Mesendoderm (in vitro differentiated cells): ENCODE results near the gene SLC22A7.
"Not testable (repeated sequence)": the region's sequence is repeated elsewhere in the genome, so short reads cannot be mapped to it uniquely, and the experiment has no call there.

Experiments
- DNase-seq: peaks from one replicate; pipeline ENCODE4 v3.0.0; 2013
- H2AK5ac ChIP-seq: 2 replicates; pipeline ENCODE4 v1.6.1; 2013; ENCODE audit warnings: low read length, inconsistent platforms
- H2BK120ac ChIP-seq: 2 replicates; pipeline ENCODE4 v1.6.1; 2013; ENCODE audit warnings: low read depth, mild to moderate bottlenecking, low read length, moderate library complexity, mixed read lengths
- H2BK15ac ChIP-seq: replicated peaks from 2 replicates; pipeline ENCODE4 v1.6.1; 2013; ENCODE audit warnings: low read depth, mild to moderate bottlenecking, moderate library complexity
- H2BK5ac ChIP-seq: 2 replicates; pipeline ENCODE4 v1.6.1; 2013; ENCODE audit warnings: low read length, inconsistent platforms
- H3K18ac ChIP-seq: 2 replicates; pipeline ENCODE4 v1.6.1; 2013; ENCODE audit warnings: mild to moderate bottlenecking, low read length, mixed read lengths
- H3K23ac ChIP-seq: one replicate; pipeline ENCODE4 v1.6.1; 2013; ENCODE audit warnings: low read length
- H3K27ac ChIP-seq: 2 replicates; pipeline ENCODE4 v1.5.1; 2013; ENCODE audit warnings: low read depth, mild to moderate bottlenecking, inconsistent platforms, low read length, moderate library complexity
- H3K27me3 ChIP-seq: 2 replicates; pipeline ENCODE4 v1.6.1; 2013; ENCODE audit warnings: low read length, control low read depth, mild to moderate bottlenecking, inconsistent platforms; ENCODE audit not compliant: insufficient read depth, poor library complexity
- H3K36me3 ChIP-seq: 2 replicates; pipeline ENCODE4 v1.6.1; 2013; ENCODE audit warnings: low read length, inconsistent platforms; ENCODE audit not compliant: control insufficient read depth, insufficient read depth
- H3K4ac ChIP-seq: one replicate; pipeline ENCODE4 v1.6.1; 2013; ENCODE audit warnings: low read depth, mild to moderate bottlenecking, low read length, moderate library complexity
- H3K4me1 ChIP-seq: 2 replicates; pipeline ENCODE4 v1.6.1; 2013; ENCODE audit warnings: low read depth, low read length, inconsistent platforms; ENCODE audit not compliant: control insufficient read depth
- H3K4me2 ChIP-seq: 2 replicates; pipeline ENCODE4 v1.6.1; 2013; ENCODE audit warnings: low read length
- H3K4me3 ChIP-seq: 2 replicates; pipeline ENCODE4 v1.5.1; 2013; ENCODE audit warnings: mild to moderate bottlenecking, low read length
- H3K56ac ChIP-seq: one replicate; pipeline ENCODE4 v1.6.1; 2013; ENCODE audit warnings: low read length
- H3K79me1 ChIP-seq: 2 replicates; pipeline ENCODE4 v1.6.1; 2013; ENCODE audit warnings: low read length, inconsistent platforms
- H3K79me2 ChIP-seq: 2 replicates; pipeline ENCODE4 v1.6.1; 2013; ENCODE audit warnings: mild to moderate bottlenecking, low read length; ENCODE audit not compliant: control insufficient read depth, insufficient read depth
- H3K9ac ChIP-seq: 2 replicates; pipeline ENCODE4 v1.6.1; 2013; ENCODE audit warnings: low read length, inconsistent platforms
- H4K5ac ChIP-seq: one replicate; pipeline ENCODE4 v1.6.1; 2013; ENCODE audit warnings: low read length
- H4K8ac ChIP-seq: one replicate; pipeline ENCODE4 v1.6.1; 2013; ENCODE audit warnings: low read depth, mild to moderate bottlenecking, control low read depth, low read length, moderate library complexity
- WGBS: extraction: QIAGEN DNeasy Blood & Tissue Kit; methylation state at CpG from one replicate; pipeline ENCODE4 v1.1.7; 2013; ENCODE audit warnings: low lambda C conversion rate, missing lambda C conversion rate; ENCODE audit not compliant: insufficient coverage; ENCODE audit errors: extremely low coverage; 5-methylcytosine and 5-hydroxymethylcytosine counted together

SLC22A7 gene

DNA sequence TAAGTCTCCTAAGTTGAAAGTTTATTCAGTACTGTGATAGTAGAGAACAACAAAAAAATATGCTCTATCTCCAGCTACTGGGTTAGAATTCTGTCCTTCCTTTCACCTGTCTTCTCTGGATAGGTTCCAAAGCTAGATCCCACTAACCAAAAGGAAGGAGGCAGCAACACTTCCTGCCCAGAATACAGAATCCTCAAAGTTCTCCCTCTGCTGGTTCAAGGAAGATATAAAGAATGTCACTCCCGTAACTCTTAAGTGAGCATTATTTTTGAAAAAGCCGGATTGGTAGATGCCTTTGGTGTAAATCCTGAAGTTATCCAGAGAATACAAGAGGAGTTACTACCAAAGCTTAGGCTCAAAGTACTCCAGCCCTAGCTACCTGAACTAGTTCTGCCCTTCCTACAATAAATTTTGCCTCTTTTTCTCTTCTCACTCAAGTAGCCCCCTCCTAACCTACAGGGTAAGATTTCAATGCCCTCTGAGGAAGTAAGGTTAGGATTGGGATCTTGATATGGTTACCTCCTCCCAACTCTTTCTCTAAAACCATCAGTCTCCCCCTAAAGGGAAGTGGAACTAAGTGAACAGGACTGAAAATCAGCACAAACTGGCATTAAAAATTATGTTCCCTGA lies 36.5 kb downstream of the SLC22A7 start:
- H2BK5ac ChIP-seq: no peak overlapping the region
- H3K56ac ChIP-seq: no peak overlapping the region
- H2AK5ac ChIP-seq: no peak overlapping the region
- H3K9ac ChIP-seq: no peak overlapping the region
- H3K4me3 ChIP-seq: no peak overlapping the region
- no peaks in the 10 kb centered on the region for H3K4me1 ChIP-seq
- H3K79me2 ChIP-seq: no peaks in the 10 kb centered on the region
- H3K27me3 ChIP-seq: no peaks in the 10 kb centered on the region
- no peak overlapping the region for H3K27ac ChIP-seq
- no peak overlapping the region for H4K8ac ChIP-seq
- no peak overlapping the region for H3K23ac ChIP-seq
- H2BK15ac ChIP-seq: no peak overlapping the region
- no peaks in the 10 kb centered on the region for H3K79me1 ChIP-seq
- WGBS: no CpG with 5 or more reads among the region's 2 CpGs
- peaks cover 2% of the 10 kb centered on the region for H3K36me3 ChIP-seq
- H3K4ac ChIP-seq: no peak overlapping the region
- H3K18ac ChIP-seq: no peak overlapping the region
- H4K5ac ChIP-seq: no peak overlapping the region
- no peak overlapping the region for H2BK120ac ChIP-seq
- peak; percentile 85 for DNase-seq
- H3K4me2 ChIP-seq: no peak overlapping the region

DNA sequence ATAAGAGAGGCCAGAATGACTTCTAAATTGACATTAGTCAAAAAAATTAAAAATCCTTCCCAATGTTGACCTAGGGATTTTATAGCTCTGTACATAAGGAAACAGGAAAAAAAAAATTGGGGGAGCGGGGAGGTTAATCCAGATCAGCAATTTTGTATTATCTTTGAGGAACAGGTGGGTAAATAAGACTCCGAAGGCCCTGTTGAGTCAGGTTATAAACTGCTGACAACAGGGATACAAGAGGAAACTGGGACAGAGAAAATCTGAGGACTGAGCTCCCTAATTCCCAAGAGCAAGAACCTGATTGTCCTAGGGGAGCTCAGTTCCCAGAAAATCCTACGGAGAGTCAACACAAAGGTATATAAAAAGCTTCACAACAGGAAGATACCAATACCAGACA lies 37.4 kb downstream of the SLC22A7 start:
- Histone ChIP-seq H3K9ac (no peak overlapping the region), H3K27ac (no peak overlapping the region), H2BK120ac (no peak overlapping the region), H4K8ac (no peak overlapping the region), H3K4me2 (no peak overlapping the region), H3K4me1 (no peaks in the 10 kb centered on the region), H3K56ac (no peak overlapping the region), H3K79me2 (no peaks in the 10 kb centered on the region), H3K23ac (no peak overlapping the region), H3K4me3 (no peak overlapping the region), H3K18ac (no peak overlapping the region), H3K27me3 (no peaks in the 10 kb centered on the region), H3K4ac (no peak overlapping the region), H2BK15ac (no peak overlapping the region), H2BK5ac (no peak overlapping the region), H3K36me3 (peaks cover 5% of the 10 kb centered on the region), H4K5ac (no peak overlapping the region), H2AK5ac (no peak overlapping the region), H3K79me1 (no peaks in the 10 kb centered on the region)
- DNase-seq: no peak
- no CpG with 5 or more reads among the region's 3 CpGs for WGBS

DNA sequence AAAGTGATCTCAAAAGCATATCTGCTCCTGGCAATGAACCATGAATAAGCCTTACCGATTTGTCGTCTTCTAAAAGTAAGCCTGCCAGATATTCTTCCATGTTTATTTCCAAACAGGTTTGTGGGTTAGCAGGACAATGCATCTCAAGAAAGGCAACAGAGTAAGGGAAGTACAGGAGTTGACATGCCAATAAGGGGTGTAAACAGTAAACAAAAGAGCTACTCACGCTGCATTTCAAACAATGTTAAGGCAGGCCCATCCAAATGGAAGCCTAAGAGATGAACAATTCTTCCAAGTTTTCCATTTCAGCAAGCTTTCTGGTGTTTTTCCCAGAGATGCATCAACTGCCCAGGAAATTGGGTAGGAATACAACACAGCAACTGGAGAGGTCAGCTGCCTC lies 38.3 kb downstream of the SLC22A7 start:
- Histone ChIP-seq H4K8ac (no peak overlapping the region), H3K18ac (no peak overlapping the region), H2BK5ac (no peak overlapping the region), H3K4me1 (no peaks in the 10 kb centered on the region), H3K56ac (no peak overlapping the region), H2AK5ac (no peak overlapping the region), H3K27ac (no peak overlapping the region), H3K23ac (no peak overlapping the region), H3K9ac (no peak overlapping the region), H3K36me3 (peaks cover 7% of the 10 kb centered on the region), H4K5ac (no peak overlapping the region), H3K79me2 (no peaks in the 10 kb centered on the region), H3K4me3 (no peak overlapping the region), H3K4ac (no peak overlapping the region), H3K4me2 (no peak overlapping the region), H2BK120ac (no peak overlapping the region), H3K27me3 (no peaks in the 10 kb centered on the region), H3K79me1 (no peaks in the 10 kb centered on the region), H2BK15ac (no peak overlapping the region)
- peak; percentile 29 for DNase-seq
- no CpG with 5 or more reads among the region's 3 CpGs for WGBS

DNA sequence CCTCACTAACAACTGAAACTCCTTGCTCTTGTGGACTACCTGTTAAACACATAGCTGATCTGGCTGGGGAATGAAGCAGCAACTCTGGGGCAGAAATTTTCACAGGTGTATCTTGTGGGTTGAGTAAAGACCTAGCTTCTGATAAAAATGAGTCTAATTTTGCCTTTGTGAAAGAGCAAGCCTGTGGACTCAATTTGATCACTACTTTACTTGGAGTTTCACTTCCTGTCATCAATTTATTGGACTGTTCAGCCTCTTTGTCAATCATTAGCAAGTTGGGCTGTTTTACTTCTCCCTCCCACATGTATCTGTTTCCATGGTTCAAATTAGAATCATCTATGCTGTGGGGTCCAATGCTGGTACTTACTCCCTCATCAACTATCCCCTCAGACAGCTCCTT lies 40.2 kb downstream of the SLC22A7 start:
- Histone ChIP-seq H3K4me1 (no peaks in the 10 kb centered on the region), H3K4me3 (no peak overlapping the region), H4K5ac (no peak overlapping the region), H3K79me2 (no peaks in the 10 kb centered on the region), H2BK120ac (no peak overlapping the region), H3K79me1 (no peaks in the 10 kb centered on the region), H3K27me3 (no peaks in the 10 kb centered on the region), H2BK5ac (no peak overlapping the region), H3K27ac (no peak overlapping the region), H3K4ac (no peak overlapping the region), H3K36me3 (peaks cover 10% of the 10 kb centered on the region), H4K8ac (no peak overlapping the region), H3K18ac (no peak overlapping the region), H3K4me2 (no peak overlapping the region), H3K9ac (no peak overlapping the region), H2BK15ac (no peak overlapping the region), H3K23ac (no peak overlapping the region), H2AK5ac (no peak overlapping the region), H3K56ac (no peak overlapping the region)
- DNase-seq: no peak

- Histone ChIP-seq H3K27me3 (no peaks in the 10 kb centered on the region), H3K79me2 (no peaks in the 10 kb centered on the region)
- no CpG with 5 or more reads among the region's 4 CpGs for WGBS
Measured at GRCh38 chr6:43339168-43339567, 41.1 kb downstream of the SLC22A7 start.

GRCh38 chr6:43346243-43346642 lies 48.2 kb downstream of the SLC22A7 start:
- not testable (repeated sequence) for H2AK5ac ChIP-seq, H4K8ac ChIP-seq, H3K4ac ChIP-seq, H2BK15ac ChIP-seq, H2BK120ac ChIP-seq, H3K9ac ChIP-seq, H3K23ac ChIP-seq, H2BK5ac ChIP-seq, H3K4me3 ChIP-seq, H3K27me3 ChIP-seq, H3K79me1 ChIP-seq, DNase-seq, H3K36me3 ChIP-seq, H3K27ac ChIP-seq, H3K4me1 ChIP-seq, H3K79me2 ChIP-seq, H3K4me2 ChIP-seq, H3K18ac ChIP-seq, H3K56ac ChIP-seq, H4K5ac ChIP-seq
- WGBS: no CpG with 5 or more reads among the region's 11 CpGs

More at GRCh38 chr6:43339168-43339567, 41.1 kb downstream of the SLC22A7 start:
- H3K23ac ChIP-seq: no peak overlapping the region
- no peak overlapping the region for H4K5ac ChIP-seq
- H3K4ac ChIP-seq: no peak overlapping the region
- H3K56ac ChIP-seq: no peak overlapping the region
- H3K36me3 ChIP-seq: peaks cover 10% of the 10 kb centered on the region
- H3K4me3 ChIP-seq: no peak overlapping the region
- no peak overlapping the region for H3K18ac ChIP-seq
- H3K79me1 ChIP-seq: no peaks in the 10 kb centered on the region
- no peak for DNase-seq
- no peak overlapping the region for H3K9ac ChIP-seq
- no peak overlapping the region for H2BK15ac ChIP-seq
- no peak overlapping the region for H2BK5ac ChIP-seq
- H4K8ac ChIP-seq: no peak overlapping the region
- H3K4me1 ChIP-seq: no peaks in the 10 kb centered on the region
- no peak overlapping the region for H2AK5ac ChIP-seq
- no peak overlapping the region for H3K27ac ChIP-seq
- no peak overlapping the region for H3K4me2 ChIP-seq
- H2BK120ac ChIP-seq: no peak overlapping the region
